HEK293 (cell line): ENCODE results near the gene CACNA1G.

Experiments used
- CTCF ChIA-PET: fragments of 350-600 bp; formaldehyde crosslinking; extraction: SDS; loops from one replicate; lab custom pipeline; 2021; ENCODE audit warnings: antibody characterized with exemption; lab: Yijun Ruan, JAX
- POLR2A ChIA-PET: fragments of 300-600 bp; formaldehyde crosslinking; extraction: SDS; loops from one replicate; lab custom pipeline; 2020; ENCODE audit warnings: antibody characterized with exemption, inconsistent platforms; lab: Yijun Ruan, JAX
- H3K27ac ChIP-seq: fragments of 200-500 bp; sonication (Bioruptor generic); 2 replicates; pipeline ENCODE4 v1.5.1; 2014; ENCODE audit warnings: low read depth, low read length, control low read depth, inconsistent platforms; ENCODE audit errors: extremely low read depth
- H3K36me3 ChIP-seq, 2 experiments: fragments of 200-500 bp in 1 of 2; sonication (Bioruptor generic) in 1 of 2; 1 replicate in 1 of 2; 2 replicates in 1 of 2; pipeline ENCODE4 v1.5.1; 2014 to 2017; ENCODE audit warnings: inconsistent platforms in 2 of 2, low read length in 2 of 2; ENCODE audit not compliant: control insufficient read depth in 2 of 2, insufficient read depth in 1 of 2
- H3K4me1 ChIP-seq: fragments of 200-500 bp; sonication (Bioruptor generic); 2 replicates; pipeline ENCODE4 v1.5.1; 2014; ENCODE audit warnings: mild to moderate bottlenecking, low read length, inconsistent platforms; ENCODE audit not compliant: control insufficient read depth, insufficient read depth
- H3K4me3 ChIP-seq: 2 replicates; pipeline ENCODE4 v1.5.1; 2011; ENCODE audit warnings: low read depth, mild to moderate bottlenecking, control low read depth, low read length, moderate library complexity
- H3K9me3 ChIP-seq: fragments of 200-500 bp; sonication (Bioruptor generic); 2 replicates; pipeline ENCODE4 v1.5.1; 2014; ENCODE audit warnings: low read depth, low read length, inconsistent platforms; ENCODE audit not compliant: control insufficient read depth, insufficient read depth
- BCL11A ChIP-seq: fragments of 450-650 bp; formaldehyde crosslinking; IDR thresholded peaks from 2 replicates; pipeline ENCODE4 v1.5.1; 2016; ENCODE audit warnings: low read depth, missing biosample characterization, missing genetic modification characterization
- HOXA7 ChIP-seq: sonication (generic); formaldehyde crosslinking; IDR thresholded peaks from 2 replicates; pipeline ENCODE4 v1.8.1; 2022; ENCODE audit warnings: missing genetic modification reagents, borderline replicate concordance
- MEIS1 ChIP-seq: sonication (generic); formaldehyde crosslinking; IDR thresholded peaks from 2 replicates; pipeline ENCODE4 v1.8.1; 2022; ENCODE audit warnings: missing genetic modification reagents, mild to moderate bottlenecking, borderline replicate concordance
- SP3 ChIP-seq: fragments of 450-650 bp; formaldehyde crosslinking; IDR thresholded peaks from 2 replicates; pipeline ENCODE4 v1.5.1; 2016; ENCODE audit warnings: missing biosample characterization, missing genetic modification characterization
- TSHZ1 ChIP-seq: fragments of 450-650 bp; formaldehyde crosslinking; IDR thresholded peaks from 2 replicates; pipeline ENCODE4 v1.5.1; 2016; ENCODE audit warnings: missing biosample characterization, missing genetic modification characterization, borderline replicate concordance
- YY1 ChIP-seq: fragments of 450-650 bp; formaldehyde crosslinking; IDR thresholded peaks from 2 replicates; pipeline ENCODE4 v1.5.1; 2018; ENCODE audit warnings: missing biosample characterization, missing genetic modification characterization
- ZBTB26 ChIP-seq: fragments of 450-650 bp; formaldehyde crosslinking; optimal IDR thresholded peaks from 2 replicates; pipeline ENCODE3; 2016; ENCODE audit warnings: missing biosample characterization, mild to moderate bottlenecking, missing genetic modification characterization
- ZBTB6 ChIP-seq: fragments of 450-650 bp; formaldehyde crosslinking; IDR thresholded peaks from 2 replicates; pipeline ENCODE4 v1.5.1; 2017; ENCODE audit warnings: missing biosample characterization, missing genetic modification characterization
- ZFHX2 ChIP-seq: fragments of 450-650 bp; formaldehyde crosslinking; conservative IDR thresholded peaks from 2 replicates; pipeline ENCODE4 v1.5.1; 2016; ENCODE audit warnings: missing biosample characterization, missing genetic modification characterization
- ZNF169 ChIP-seq: fragments of 450-650 bp; formaldehyde crosslinking; IDR thresholded peaks from 2 replicates; pipeline ENCODE4 v1.5.1; 2016; ENCODE audit warnings: missing biosample characterization, missing genetic modification characterization
- ZNF335 ChIP-seq: fragments of 450-650 bp; formaldehyde crosslinking; conservative IDR thresholded peaks from 2 replicates; pipeline ENCODE4 v1.5.1; 2016; ENCODE audit warnings: missing biosample characterization, missing genetic modification characterization
- ZNF544 ChIP-seq: fragments of 450-650 bp; formaldehyde crosslinking; IDR thresholded peaks from 2 replicates; pipeline ENCODE4 v1.5.0; 2017; ENCODE audit warnings: missing biosample characterization, missing genetic modification characterization
- ZNF558 ChIP-seq: fragments of 450-650 bp; formaldehyde crosslinking; IDR thresholded peaks from 2 replicates; pipeline ENCODE4 v1.5.1; 2016; ENCODE audit warnings: missing biosample characterization, missing genetic modification characterization
- ZNF571 ChIP-seq: fragments of 450-650 bp; formaldehyde crosslinking; IDR thresholded peaks from 2 replicates; pipeline ENCODE4 v1.5.0; 2017; ENCODE audit warnings: missing biosample characterization, missing genetic modification characterization
- ZNF626 ChIP-seq: fragments of 450-650 bp; sonication (Bioruptor Pico); formaldehyde crosslinking; IDR thresholded peaks from 2 replicates; pipeline ENCODE4 v1.5.1; 2018; ENCODE audit warnings: missing biosample characterization, missing genetic modification characterization, inconsistent platforms
- ZNF639 ChIP-seq: fragments of 450-650 bp; formaldehyde crosslinking; IDR thresholded peaks from 2 replicates; pipeline ENCODE4 v1.5.1; 2016; ENCODE audit warnings: missing biosample characterization, missing genetic modification characterization
- ZSCAN18 ChIP-seq: fragments of 450-650 bp; formaldehyde crosslinking; IDR thresholded peaks from 2 replicates; pipeline ENCODE4 v1.5.1; 2016; ENCODE audit warnings: missing biosample characterization, missing genetic modification characterization
- ZSCAN23 ChIP-seq: fragments of 450-650 bp; formaldehyde crosslinking; IDR thresholded peaks from 2 replicates; pipeline ENCODE4 v1.5.1; 2016; ENCODE audit warnings: missing biosample characterization, missing genetic modification characterization
- ZSCAN30 ChIP-seq: fragments of 450-650 bp; IDR thresholded peaks from 2 replicates; pipeline ENCODE4 v1.5.1; 2018; ENCODE audit warnings: missing biosample characterization, mild to moderate bottlenecking, missing genetic modification characterization, moderate library complexity

CACNA1G gene

GRCh38 chr17:50621574-50622031 is 61.1 kb downstream of the CACNA1G start (continued):
- TF ChIP-seq TSHZ1 (tag by site-specific recombination) (no peak), ZSCAN23 (tag by site-specific recombination) (no peak)
- TF ChIP-seq, all 188 proteins: peak for 6

GRCh38 chr17:50624321-50624934 is 63.9 kb downstream of the CACNA1G start:
- H3K4me3 ChIP-seq, result no peak overlapping the region
- no peaks in the 10 kb centered on the region; the same call in 1 of the 2 replicates for H3K4me1 ChIP-seq
- H3K36me3 ChIP-seq, result no peaks in the 10 kb centered on the region
- TF ChIP-seq ZNF558 (tag by site-specific recombination) (no peak), ZNF626 (no peak), ZSCAN30 (tag by site-specific recombination) (no peak), BCL11A (tag by site-specific recombination) (no peak), ZFHX2 (tag by site-specific recombination) (no peak), ZSCAN18 (tag by site-specific recombination) (no peak), ZNF544 (no peak), MEIS1 (CRISPR knock-in tag) (no peak), HOXA7 (no peak), ZNF169 (no peak), ZNF335 (tag by site-specific recombination) (no peak), ZBTB6 (tag by site-specific recombination) (no peak), SP3 (tag by site-specific recombination) (no peak), ZBTB26 (tag by site-specific recombination) (no peak), ZNF571 (tag by site-specific recombination) (no peak), ZNF639 (tag by site-specific recombination) (no peak), YY1 (tag by site-specific recombination) (no peak)
- ChIA-PET POLR2A (interaction anchor here (0.5 to 0.9 kb wide), 4 partner anchors 69 to 242 kb away, joined by 3 to 5 read pairs (median 4); partner anchors contain the start of gene TOB1), CTCF (interaction anchor here (0.6 to 9.7 kb wide), 15 partner anchors 9 to 141 kb away, joined by 3 to 231 read pairs (median 6); partner anchors contain the start of gene SPATA20)
- no peaks in the 10 kb centered on the region for H3K9me3 ChIP-seq
- no peak overlapping the region for H3K27ac ChIP-seq
